NCI-H128 (cell line): Measurements from ENCODE around the gene UBE2R2.
"Not testable (repeated sequence)": the region's sequence is repeated elsewhere in the genome, so short reads cannot be mapped to it uniquely, and the experiment has no call there.

Experiments used
- DNase-seq: peaks from one replicate; lab custom pipeline; 2025; ENCODE audit not compliant: unreplicated experiment; lab: John Stamatoyannopoulos, UW

UBE2R2 gene

DNA sequence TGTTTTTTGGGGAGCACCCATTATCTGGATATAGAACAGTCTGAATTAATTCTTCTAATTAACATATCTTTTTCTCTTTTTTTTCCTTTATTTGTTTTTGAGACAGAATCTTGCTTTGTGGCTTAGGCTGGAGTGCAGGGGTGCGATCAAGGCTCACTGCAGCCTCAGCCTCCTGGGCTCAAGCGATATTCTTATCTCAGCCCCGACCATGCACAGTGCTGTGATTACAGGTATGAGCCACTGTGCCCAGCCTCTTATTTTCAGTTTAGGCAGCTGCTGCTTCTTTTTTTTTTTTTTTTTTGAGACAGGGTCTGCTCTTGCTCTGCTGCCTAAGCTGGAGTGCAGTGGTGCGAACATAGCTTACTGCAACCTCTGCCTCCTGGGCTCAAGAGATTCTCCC, 20.2 kb downstream of the UBE2R2 start:
- DNase-seq, result no peak

DNA sequence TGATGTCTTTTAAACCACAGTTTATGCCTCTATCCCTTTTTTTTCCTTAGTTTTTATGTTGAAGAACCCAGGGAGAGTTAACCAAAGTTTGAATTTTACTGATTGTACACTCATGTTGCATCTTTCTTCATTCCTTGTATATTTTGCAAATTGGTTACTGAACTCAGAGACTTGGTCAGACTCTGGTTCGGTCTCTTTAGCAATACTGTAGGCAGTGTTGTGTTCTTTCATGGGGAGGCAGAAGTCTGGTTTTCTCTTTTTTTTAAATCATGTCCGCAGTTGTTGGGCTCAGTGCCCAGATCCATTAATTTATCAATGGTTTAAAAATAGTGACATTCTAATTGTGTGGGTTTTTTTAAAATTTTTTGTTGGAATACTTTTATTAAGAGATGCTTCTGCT, 23.4 kb downstream of the UBE2R2 start:
- DNase-seq, result no peak

DNA sequence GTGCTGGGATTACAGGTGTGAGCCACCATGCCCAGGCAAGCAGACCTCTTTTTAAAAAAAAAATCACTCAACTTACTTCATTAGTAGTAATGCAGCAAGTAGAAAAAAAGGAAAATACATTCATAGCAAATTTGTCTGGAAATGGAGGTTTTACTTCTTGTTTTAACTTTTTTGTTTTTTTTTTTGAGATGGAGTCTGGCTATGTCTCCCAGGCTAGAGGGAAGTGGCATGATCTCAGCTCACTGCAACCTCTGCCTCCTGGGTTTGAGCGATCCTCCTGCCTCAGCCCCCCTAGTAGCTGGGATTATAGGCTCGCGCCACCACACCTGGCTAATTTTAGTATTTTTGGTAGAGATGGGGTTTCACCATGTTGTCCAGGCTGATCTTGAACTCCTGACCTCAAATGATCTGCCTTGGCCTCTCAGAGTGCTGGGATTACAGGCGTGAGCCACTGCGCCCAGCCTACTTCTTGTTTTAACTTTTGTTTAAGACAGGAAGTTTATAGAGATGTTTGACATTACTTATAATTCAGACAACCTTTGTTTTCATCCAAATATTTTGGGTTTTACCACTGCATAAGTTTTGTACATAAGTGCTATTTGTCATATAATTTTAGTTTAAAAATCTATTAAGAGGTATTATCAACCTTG, 26.5 kb downstream of the UBE2R2 start:
- DNase-seq, result no peak

DNA sequence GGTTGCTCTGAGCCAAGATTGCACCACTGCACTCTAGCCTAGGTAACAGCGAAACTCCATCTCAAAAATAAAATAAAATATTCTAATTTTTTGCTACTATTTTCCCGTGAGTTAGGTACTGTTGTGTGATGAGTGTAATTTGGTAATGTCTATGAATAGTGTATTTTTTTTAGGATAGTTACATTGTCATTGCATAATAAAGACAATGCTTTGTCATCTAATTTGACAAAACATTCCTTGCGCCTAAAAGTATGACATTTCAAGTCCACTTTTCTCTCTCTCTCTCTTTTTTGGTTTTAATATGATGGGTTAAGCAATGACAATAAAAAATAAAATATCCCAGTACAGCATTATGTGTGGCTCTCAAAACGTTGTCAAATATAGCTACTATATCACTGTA, 29.3 kb downstream of the UBE2R2 start:
- DNase-seq, result no peak

DNA sequence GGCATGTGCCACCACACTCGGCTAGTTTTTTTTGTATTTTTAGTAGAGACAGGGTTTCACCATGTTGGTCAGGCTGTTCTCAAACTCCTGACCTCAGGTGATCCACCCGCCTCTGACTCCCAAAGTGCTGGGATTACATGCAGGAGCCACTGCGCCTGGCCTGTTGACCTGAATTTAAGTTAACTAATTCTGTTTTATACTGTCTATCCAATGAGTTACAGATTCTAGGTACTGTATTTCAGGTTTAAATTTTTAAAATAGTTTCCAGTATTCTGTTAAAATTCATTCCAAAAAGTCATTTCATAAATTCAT, 30.9 kb downstream of the UBE2R2 start:
- DNase-seq, result not testable (repeated sequence)

DNA sequence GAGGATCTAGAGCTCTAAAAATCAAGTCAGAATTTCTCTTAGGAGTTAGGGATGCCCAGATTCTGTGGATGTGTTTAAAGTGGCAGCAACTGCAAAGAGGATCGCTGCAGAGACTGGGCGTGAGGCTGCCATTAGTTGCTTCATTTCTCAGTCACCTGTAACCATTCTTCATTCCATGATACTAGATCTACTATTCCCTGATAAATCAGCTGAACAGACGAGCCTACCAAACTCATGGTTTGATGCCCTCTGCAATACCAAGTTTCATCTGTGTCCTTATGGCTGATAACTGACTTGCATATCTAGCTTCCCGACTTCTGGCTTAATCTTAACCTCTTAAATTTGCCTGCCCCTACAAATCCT, 33.3 kb downstream of the UBE2R2 start:
- DNase-seq, result no peak

DNA sequence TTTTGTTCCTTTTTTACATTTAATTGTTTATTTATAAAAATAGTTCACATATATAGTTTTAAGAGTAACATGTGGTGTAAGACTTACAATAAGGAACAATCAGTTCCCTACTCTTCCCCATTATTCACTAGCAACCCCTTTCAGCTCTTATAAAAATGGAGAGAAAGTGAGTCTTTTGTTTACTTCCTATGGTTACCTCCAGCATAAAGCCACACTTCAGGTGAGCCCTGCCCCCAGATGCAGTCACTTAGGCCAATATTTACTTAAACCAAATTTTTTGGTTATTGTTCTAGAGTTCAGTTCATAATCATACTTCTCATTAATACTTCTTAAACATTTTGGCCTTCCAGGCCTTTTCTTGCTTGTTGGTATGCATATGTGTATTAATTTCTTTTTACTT, 33.7 kb downstream of the UBE2R2 start:
- no peak for DNase-seq

DNA sequence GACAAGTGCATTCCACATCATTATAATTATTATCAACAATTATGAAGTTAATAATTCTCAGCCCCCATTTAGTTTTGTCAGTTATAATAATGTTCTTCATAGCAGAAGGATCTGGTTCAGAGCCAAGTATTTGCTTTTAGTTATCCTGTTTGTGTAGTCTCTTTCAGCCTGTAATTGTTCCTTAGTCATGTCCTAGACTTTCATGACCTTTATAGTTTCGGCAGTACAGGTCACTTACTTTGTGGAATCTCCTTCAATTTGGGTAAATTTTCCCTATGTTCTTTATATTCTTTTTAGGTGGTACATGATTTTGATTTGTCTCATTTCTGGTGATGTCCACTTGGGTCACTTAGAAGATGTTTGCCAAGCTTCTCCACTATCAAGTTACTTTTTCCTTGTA, 34.3 kb downstream of the UBE2R2 start:
- no peak for DNase-seq

DNA sequence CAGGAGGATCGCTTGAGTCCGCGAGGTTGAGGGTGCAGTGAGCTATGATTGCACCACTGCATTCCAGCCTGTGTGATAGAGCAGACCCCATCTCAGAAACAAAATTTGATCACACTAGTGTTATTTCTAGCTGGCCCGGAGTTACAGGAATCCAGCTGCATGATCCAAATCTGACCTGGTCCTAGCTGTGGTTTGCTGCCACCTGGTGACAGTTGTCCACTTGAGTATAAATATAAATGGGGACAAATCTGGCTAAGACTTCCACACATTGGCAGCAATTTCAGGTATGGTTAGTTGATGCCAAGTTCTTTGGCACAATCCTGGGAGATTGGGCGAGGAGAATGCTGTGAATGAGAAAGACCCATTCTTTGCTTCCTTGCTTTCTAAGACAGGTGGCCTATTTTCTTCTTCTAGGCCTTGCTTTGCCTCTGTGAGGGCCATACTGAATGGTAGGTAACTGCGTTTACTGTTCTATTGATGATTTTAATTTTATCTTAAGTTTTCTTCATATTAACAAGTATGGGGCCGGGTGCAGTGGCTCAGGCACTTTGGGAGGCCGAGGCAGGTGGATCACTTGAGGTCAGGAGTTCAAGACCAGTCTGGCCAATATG, 35.4 kb downstream of the UBE2R2 start:
- no peak for DNase-seq

DNA sequence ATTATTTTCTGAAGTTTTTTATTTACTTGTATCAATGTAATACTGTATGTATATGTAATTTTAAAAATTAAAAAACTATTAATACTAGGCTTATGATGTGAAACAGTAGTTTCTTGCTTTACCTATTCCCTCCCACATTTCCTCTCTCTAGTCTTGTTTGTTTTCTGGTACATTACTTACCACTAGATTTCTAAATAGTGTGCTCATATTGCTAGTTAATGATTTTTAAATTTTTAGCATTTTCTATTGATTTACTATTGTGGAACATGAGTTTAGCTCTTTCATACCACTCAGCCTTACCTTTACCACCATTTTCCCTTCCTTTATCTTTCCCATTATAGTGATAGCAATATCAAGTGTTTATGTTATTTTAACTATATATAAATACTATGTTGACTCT, 39.3 kb downstream of the UBE2R2 start:
- no peak for DNase-seq

DNA sequence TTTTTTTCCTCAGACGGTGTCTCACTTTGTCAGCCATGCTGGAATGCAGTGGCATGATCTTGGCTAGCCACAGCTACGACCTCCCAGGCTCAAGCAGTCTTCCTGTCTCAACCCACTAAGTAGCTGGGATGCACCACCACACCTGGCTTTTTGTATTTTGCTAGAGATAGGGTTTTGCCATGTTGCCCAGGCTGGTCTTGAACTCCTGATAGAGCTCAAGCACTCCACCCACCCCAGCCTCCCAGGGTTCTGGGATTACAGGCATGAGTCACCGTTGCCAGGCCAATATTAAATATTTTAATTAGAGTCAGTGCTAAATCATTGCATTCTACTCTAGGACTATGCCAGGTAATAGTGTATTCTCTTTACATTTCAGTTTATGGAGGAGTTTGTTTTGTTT, 41.5 kb downstream of the UBE2R2 start:
- no peak for DNase-seq

DNA sequence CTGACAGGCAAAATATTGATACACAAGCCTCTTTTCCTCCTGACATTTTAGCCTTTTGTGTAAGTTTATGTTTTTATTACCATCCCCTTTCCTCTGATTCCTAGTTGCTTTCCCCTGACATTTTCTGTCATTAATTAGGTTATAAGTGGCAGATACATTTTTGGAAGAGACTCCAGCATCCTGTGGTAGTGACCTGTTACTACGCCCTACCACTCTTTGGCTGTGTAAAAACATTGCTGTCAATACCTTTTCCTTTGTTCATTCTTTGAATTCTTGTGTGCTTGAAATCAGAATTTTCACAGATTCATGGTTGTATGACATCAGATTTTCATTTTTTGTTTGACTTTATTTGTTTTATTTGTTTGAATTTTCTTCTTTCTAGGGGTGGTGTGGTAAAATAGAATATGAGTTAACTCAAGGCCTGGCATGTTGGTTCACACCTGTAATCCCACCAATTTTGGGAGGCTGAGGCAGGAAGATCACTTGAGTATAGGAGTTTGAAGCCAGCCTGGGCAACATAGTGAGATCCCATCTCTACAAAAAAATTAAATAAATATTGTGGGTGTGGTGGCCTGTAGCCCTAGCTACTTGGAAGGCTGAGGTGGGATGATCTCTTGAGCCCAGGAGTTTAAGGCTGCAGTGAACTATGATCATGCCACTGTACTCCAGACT, 43.4 kb downstream of the UBE2R2 start:
- no peak for DNase-seq

DNA sequence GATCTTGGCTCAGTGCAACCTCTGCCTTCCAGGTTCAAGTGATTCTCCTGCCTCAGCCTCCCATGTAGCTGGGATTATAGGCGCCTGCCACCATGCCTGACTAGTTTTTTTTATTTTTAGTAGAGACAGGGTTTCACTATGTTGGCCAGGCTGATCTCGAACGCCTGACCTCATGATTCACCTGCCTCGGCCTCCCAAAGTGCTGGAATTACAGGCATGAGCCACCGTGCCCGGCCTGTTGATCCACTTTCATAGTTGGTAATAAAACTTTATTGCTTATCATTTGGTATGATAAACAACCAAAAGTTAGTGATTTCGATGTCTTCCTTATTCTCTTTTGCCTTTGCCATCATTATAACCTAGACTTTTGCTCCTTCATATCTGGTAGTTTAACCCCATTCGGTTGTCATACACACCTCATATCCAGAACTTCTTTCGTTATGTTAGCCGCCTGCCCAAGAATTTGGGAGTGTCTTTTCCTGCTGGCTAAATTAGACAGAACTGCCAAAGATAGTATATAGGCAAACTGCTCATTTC, 45.0 kb downstream of the UBE2R2 start:
- DNase-seq, result no peak

DNA sequence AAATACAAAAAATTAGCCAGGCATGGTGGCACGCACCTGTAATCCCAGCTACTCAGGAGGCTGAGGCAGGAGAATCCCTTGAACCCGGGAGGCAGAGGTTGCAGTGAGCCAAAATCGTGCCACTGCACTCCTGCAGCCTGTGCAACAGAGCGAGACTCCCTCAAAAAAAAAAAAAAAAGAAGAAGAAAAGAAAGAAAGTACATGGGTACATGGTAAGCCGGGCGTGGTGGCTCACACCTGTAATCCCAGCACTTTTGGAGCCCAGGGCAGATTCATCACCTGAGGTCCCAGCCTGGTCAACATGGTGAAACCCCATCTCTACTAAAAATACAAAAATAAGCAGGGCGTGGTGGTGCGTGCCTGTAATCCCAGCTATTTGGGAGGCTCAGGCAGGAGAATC, 46.1 kb downstream of the UBE2R2 start:
- DNase-seq, result not testable (repeated sequence)

DNA sequence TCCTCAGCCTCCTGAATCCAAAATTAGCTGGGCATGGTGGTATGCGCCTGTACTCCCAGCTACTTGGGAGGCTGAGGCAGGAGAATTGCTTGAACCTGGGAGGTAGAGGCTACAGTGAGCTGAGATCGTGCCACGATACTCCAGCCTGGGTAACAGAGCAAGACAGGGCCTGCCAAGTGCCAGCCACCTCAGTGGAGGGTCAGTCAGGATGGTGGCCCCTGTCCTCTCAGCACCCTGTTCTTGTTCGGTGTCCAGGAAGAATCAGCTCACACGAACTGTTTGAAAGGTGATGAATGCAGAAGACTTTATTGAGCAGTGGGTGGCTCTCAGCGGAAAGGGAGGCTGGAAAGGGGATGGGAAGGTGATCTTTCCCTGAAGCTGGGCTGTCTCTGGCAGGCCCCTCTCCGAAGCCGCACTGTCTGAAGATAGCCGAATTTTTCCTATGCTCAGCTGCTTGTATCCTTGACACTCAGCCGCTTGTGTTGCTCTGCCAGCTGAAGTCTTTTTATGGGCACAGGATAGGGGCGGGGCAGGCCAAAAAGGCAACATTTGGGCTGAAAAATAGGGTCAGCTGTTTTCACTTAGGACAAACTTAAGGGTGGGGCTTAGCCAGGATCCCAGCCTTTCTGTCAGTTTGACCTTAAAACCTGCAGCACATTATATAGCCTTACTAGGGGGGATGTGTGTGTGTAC, 50.9 kb downstream of the UBE2R2 start:
- no peak for DNase-seq

DNA sequence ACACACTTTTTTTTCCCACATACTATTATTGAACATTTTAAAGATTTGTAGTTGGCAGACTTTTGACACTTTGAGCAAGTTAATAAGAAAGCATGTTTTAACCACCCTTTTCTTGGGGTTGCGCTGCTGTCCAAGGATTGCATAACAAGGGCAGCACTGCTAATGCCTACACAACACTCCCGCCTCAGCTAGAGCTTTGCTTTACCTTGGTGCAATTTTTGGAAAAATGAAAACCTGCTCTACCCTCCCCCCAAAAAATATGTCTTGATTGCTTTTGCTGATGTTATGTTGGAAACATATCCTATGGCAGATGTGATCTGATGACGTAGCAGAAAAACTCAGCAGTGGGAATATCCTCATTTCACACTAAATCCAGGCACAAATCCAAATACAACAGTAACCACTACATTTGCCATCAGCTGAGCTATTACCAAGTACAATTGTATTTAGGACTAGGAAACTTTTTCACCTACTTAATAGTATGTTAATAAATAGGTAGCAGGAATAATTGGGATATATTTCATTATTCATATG, 51.5 kb downstream of the UBE2R2 start:
- no peak for DNase-seq

DNA sequence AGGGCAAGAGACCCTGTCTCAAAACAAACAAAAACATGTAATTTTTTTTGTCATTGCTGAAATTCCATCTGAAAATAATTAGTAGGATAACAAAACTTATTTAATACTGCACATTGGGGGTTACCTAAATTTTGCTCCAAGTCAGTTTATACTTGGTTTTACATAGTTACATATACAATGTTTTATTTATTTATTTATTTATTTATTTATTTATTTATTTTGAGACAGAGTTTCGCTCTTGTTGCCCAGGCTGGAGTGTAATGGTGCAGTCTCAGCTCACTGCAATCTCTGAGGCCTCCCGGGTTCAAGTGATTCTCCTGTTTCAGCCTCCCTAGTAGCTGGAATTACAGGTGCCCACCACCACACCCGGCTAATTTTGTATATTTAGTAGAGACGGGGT, 52.3 kb downstream of the UBE2R2 start:
- not testable (repeated sequence) for DNase-seq

DNA sequence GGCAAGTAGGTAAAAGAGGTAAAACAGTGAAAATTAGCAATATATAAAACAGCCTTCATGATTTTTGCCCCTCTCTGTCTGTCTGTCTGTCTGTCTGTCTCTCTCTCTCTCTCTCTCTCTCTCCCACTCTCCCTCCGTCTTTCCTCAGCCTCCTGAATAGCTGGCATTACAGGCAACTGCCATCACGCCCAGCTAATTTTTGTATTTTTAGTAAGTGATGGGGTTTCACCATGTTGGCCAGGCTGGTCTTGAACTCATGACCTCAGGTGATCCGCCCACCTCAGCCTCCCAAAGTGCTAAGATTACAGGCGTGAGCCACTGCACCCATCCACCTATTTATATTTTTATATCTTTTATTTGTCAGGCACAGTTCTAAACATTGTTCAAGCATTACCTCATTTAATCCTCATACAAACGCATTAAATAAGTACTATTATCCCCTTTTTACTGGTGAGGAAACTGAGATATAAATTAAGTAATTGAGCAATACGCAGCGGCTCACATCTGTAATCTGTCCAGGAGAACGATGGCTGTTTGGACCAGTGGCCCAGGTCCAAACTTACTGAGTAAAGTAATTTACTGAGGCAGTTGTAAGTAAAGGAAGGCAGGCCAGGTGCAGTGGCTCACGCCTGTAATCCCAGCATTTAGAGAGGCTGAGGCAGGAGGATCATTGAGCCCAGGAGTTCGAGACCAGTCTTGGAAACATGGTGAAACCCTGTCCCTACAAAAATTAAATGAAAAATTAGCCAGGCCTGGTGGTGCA, 60.9 kb downstream of the UBE2R2 start:
- no peak for DNase-seq

DNA sequence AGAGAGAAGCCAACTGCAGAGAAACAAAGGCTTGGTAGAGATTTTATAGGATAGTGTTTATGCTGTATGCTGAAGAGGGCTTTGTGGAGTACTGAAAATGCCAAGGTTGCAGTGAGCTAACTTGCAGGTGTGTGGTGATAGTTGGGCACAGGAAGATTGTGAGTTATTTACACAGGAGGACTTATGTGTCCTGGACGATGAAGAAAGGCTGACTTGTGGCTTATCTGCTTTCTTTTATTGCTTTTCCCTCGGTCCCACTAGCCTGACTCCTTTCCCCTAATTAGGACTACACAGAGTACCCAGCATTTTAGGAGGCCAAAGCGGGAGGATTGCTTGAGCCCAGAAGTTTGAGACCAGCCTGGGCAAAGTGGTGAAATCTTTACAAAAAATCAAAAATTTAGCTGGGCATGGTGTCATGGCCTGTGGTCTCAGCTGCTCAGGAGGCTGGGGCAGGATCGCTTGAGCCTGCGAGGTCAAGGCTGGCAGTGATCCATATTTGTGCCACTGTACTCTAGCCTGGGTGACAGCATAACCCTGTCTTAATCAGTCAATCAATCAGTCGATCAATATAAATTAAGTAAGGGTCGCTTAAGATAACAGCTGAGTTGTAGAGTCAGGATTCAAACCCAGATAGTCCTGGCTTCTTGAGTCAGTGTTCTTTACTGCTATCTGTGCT, 61.9 kb downstream of the UBE2R2 start:
- DNase-seq, result no peak
